BJ (cell line): ENCODE results near the gene CTAGE9. TPM values are rescaled to one million over a fixed set of nuclear protein-coding genes. Genes with fewer than 3 reads are reported as not detected.
A peak's percentile ranks its signal among the peaks of the same experiment; 100 is the strongest.

Experiments
- CTCF ChIA-PET: fragments of 350-600 bp; formaldehyde crosslinking; extraction: SDS; loops from one replicate; lab custom pipeline; 2021; ENCODE audit warnings: antibody characterized with exemption, inconsistent platforms; lab: Yijun Ruan, JAX
- POLR2A ChIA-PET: fragments of 300-600 bp; sonication (Branson Sonifier 250); formaldehyde crosslinking; extraction: SDS; loops from one replicate; lab custom pipeline; 2021; ENCODE audit warnings: antibody characterized with exemption; lab: Charles Lee
- DNase-seq: peaks from one replicate; pipeline ENCODE4 v3.0.0-alpha.2; 2011; ENCODE audit warnings: low read depth
- H3K27me3 ChIP-seq: 2 replicates; pipeline ENCODE4 v1.6.0; 2011; ENCODE audit warnings: low read length; ENCODE audit not compliant: control insufficient read depth, insufficient read depth
- H3K36me3 ChIP-seq: 2 replicates; pipeline ENCODE4 v1.5.1; 2011; ENCODE audit warnings: low read length; ENCODE audit not compliant: control insufficient read depth, insufficient read depth
- H3K4me3 ChIP-seq: 2 replicates; pipeline ENCODE4 v1.5.1; 2011; ENCODE audit warnings: low read depth, mild to moderate bottlenecking, control low read depth, low read length
- polyA plus RNA-seq: library from polyadenylated mRNA; depleted of rRNA; stranded (reverse); fragments of >200 nt; gene quantifications from 2 replicates; pipeline ENCODE4 v1.2.3, GENCODE V29; 2011
- TF ChIP-seq, protein P1 (sequence below): IDR thresholded peaks from 2 replicates; pipeline ENCODE4 v1.5.1; 2011; ENCODE audit warnings: low read depth, mild to moderate bottlenecking, control low read depth, inconsistent platforms, low read length, moderate library complexity; ENCODE audit not compliant: insufficient read depth

CTAGE9 gene
- polyA plus RNA-seq, 1 experiment, result not detected

DNA sequence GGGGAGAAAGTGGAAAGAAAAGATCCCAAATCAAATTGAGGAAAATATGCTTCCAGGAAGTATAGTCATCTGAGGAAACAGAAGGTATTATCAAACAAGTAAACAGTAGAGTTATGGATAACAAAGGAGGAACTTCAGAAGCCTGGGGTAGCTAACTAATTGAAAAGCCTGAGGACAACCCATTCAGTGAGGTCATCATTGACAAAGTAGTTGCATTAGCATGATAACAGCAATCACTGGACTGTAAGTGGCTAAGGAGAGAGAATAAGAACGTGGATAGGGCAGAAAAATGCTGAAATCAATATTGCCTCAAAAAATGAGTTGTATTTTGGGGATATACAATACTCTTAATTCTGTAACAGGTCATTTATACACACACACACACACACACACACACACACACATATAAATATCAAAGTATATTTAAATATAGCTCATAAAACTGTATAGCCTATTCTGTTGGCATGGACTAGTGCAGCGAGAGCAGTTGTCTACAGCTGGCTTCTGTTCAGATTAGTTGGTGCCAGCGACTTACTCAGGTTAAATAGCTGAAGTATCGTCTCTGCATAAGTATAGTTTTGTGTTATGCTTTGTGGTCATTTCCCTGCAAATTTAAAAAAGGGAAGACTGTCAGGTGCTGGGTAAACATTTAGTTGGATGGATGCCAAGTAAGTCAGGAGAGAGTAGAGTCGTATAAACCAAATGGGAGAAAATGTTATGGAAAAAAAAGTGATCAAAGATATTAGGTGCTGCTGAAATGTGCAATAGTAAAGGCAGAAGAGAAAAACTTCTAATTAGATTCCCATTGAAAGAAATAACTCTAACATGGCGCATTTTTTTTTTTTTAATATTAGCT, 33.8 kb upstream of the CTAGE9 start:
- no peak overlapping the region for H3K4me3 ChIP-seq
- H3K27me3 ChIP-seq, result no peaks in the 10 kb centered on the region
- ChIA-PET POLR2A (no interaction called here), CTCF (interaction anchor here (1.5 kb wide), 1 partner anchor 11 kb away, joined by 3 read pairs; no protein-coding TSS in a partner anchor)
- H3K36me3 ChIP-seq, result no peaks in the 10 kb centered on the region
- DNase-seq, result no peak
- TF ChIP-seq, protein P1, sequence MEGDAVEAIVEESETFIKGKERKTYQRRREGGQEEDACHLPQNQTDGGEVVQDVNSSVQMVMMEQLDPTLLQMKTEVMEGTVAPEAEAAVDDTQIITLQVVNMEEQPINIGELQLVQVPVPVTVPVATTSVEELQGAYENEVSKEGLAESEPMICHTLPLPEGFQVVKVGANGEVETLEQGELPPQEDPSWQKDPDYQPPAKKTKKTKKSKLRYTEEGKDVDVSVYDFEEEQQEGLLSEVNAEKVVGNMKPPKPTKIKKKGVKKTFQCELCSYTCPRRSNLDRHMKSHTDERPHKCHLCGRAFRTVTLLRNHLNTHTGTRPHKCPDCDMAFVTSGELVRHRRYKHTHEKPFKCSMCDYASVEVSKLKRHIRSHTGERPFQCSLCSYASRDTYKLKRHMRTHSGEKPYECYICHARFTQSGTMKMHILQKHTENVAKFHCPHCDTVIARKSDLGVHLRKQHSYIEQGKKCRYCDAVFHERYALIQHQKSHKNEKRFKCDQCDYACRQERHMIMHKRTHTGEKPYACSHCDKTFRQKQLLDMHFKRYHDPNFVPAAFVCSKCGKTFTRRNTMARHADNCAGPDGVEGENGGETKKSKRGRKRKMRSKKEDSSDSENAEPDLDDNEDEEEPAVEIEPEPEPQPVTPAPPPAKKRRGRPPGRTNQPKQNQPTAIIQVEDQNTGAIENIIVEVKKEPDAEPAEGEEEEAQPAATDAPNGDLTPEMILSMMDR, result no peak

- TF ChIP-seq, protein P1, result no peak
- no peak overlapping the region for H3K4me3 ChIP-seq
- ChIA-PET CTCF (no interaction called here), POLR2A (no interaction called here)
- H3K27me3 ChIP-seq, result no peaks in the 10 kb centered on the region
- no peak for DNase-seq
- no peaks in the 10 kb centered on the region for H3K36me3 ChIP-seq
Measured at GRCh38 chr6:131741688-131742393, 31.0 kb upstream of the CTAGE9 start.

DNA sequence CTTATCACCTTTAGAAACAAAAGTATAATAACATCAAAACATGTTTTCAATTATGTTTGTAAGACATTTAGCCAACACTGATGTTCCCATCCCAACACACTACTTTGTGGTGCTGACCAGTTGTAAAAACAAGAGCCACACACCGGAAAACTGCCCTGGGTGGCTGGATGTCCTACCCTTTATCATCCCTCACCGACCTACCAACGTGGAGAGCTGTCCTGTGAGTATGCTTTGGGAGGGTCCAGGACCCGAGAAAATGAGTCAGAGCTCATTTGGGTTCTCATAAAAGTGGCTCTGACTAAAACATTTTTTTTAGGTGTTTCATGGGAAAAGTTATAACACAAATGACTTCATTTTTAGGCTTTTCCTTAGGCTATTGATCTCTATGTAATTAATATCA, 29.3 kb upstream of the CTAGE9 start:
- no peaks in the 10 kb centered on the region for H3K36me3 ChIP-seq
- TF ChIP-seq, protein P1, result no peak
- no peak overlapping the region for H3K4me3 ChIP-seq
- peak; percentile 70 for DNase-seq
- CTCF ChIA-PET, result interaction anchor here (1.0 kb wide), 2 partner anchors 63 to 112 kb away, joined by 5 to 6 read pairs; partner anchors contain the start of gene MED23
- no peaks in the 10 kb centered on the region for H3K27me3 ChIP-seq
- POLR2A ChIA-PET, result no interaction called here

DNA sequence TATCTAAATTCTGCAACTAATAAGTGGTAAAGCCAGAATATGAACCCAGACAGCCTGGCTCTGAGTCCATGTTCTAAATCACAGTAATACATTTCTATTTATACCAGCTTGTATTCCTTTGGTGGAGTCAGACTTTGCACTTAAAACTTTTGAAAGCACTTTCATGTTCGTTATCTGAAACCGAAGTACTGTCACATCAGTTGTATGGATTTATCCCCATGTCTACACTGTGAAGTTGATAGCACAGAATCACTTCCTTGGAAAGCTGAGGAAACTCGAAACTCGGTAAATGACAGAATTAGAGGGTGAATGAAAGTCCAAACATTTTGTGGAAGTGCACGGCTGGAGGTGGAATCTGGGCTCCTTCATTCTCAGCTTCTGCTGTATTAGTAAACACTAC, 28.3 kb upstream of the CTAGE9 start:
- POLR2A ChIA-PET, result no interaction called here
- H3K36me3 ChIP-seq, result no peaks in the 10 kb centered on the region
- CTCF ChIA-PET, result interaction anchor here (1.0 kb wide), 1 partner anchor 111 kb away, joined by 5 read pairs; the partner anchor contains the start of gene MED23
- H3K4me3 ChIP-seq, result no peak overlapping the region
- H3K27me3 ChIP-seq, result no peaks in the 10 kb centered on the region
- DNase-seq, result no peak
- TF ChIP-seq, protein P1, result no peak

GRCh38 chr6:131736811-131737210, 26.0 kb upstream of the CTAGE9 start:
- no peak for DNase-seq
- H3K27me3 ChIP-seq, result no peaks in the 10 kb centered on the region
- POLR2A ChIA-PET, result no interaction called here
- TF ChIP-seq, protein P1, result no peak
- CTCF ChIA-PET, result interaction anchor here (1.4 kb wide), 1 partner anchor 178 kb away, joined by 4 read pairs; no protein-coding TSS in a partner anchor
- no peak overlapping the region for H3K4me3 ChIP-seq
- no peaks in the 10 kb centered on the region for H3K36me3 ChIP-seq
